Activated B cell treated with CpG ODN at 0.5 μM for 24 hours (primary cell): ENCODE data around the gene ALKBH4. TPM values are rescaled to one million over a fixed set of nuclear protein-coding genes. Genes with fewer than 3 reads are reported as not detected.

Source experiments
- ATAC-seq: fragments of 200-7000 bp; cut with Tn5 transposase; one replicate; pipeline ENCODE4 v1.10.0; 2021; ENCODE audit warnings: low read depth, mild to moderate bottlenecking, moderate library complexity
- CTCF ChIA-PET: fragments of 350-600 bp; sonication (Branson Sonifier 250); formaldehyde crosslinking; loops from one replicate; lab custom pipeline; 2021; ENCODE audit warnings: antibody characterized with exemption; lab: Charles Lee
- POLR2A ChIA-PET: fragments of 350-600 bp; sonication (Branson Sonifier 250); formaldehyde crosslinking; loops from one replicate; lab custom pipeline; 2021; ENCODE audit warnings: antibody characterized with exemption; lab: Charles Lee
- DNase-seq: peaks from one replicate; pipeline ENCODE4 v3.0.0; 2022
- H3K27ac Mint-ChIP-seq: one replicate; pipeline ENCODE4 v1.8.0; 2020; ENCODE audit warnings: mixed read lengths
- H3K27me3 Mint-ChIP-seq: one replicate; pipeline ENCODE4 v1.8.0; 2021; ENCODE audit warnings: mixed read lengths
- H3K36me3 Mint-ChIP-seq: one replicate; pipeline ENCODE4 v1.8.0; 2021; ENCODE audit warnings: low read depth, mixed read lengths
- H3K4me1 Mint-ChIP-seq: one replicate; pipeline ENCODE4 v1.8.0; 2021; ENCODE audit warnings: mixed read lengths
- H3K4me3 Mint-ChIP-seq: one replicate; pipeline ENCODE4 v1.8.0; 2020; ENCODE audit warnings: mild to moderate bottlenecking, mixed read lengths
- H3K9me3 Mint-ChIP-seq: one replicate; pipeline ENCODE4 v1.8.0; 2020; ENCODE audit warnings: mixed read lengths
- CTCF ChIP-seq: fragments of 200-600 bp; IDR thresholded peaks from one replicate; pipeline ENCODE4 v1.8.0; 2022; ENCODE audit warnings: antibody characterized with exemption, mild to moderate bottlenecking
- intact Hi-C: fragments of 100-400 bp; cut with micrococcal nuclease; formaldehyde crosslinking; loops from one replicate; pipeline ENCODE4 v1.15.1; 2024
- total RNA-seq: library from RNA; stranded (reverse); gene quantifications from 2 replicates; pipeline ENCODE4 v1.2.3, GENCODE V29; 2022

The ALKBH4 gene
- total RNA-seq, 1 donor from 2014 or later = 7.8 TPM

- Mint-ChIP-seq H3K4me3 (peak overlapping the region; percentile 29), H3K9me3 (peaks cover 5% of the 10 kb centered on the region), H3K27me3 (no peaks in the 10 kb centered on the region), H3K36me3 (peaks cover 86% of the 10 kb centered on the region), H3K4me1 (peaks cover 53% of the 10 kb centered on the region), H3K27ac (peak overlapping the region; percentile 64)
- ChIA-PET CTCF (interaction anchor here (1.2 to 11.1 kb wide), 4 partner anchors 10 to 40 kb away, joined by 3 to 219 read pairs (median 6); no protein-coding TSS in a partner anchor), POLR2A (interaction anchor here (1.2 to 32.9 kb wide), 6 partner anchors 10 to 47 kb away, joined by 3 to 886 read pairs (median 51); partner anchors contain the start of gene ORAI2)
- DNase-seq (no peak), ATAC-seq (no peak)
- intact Hi-C loops = loop anchor here (1.0 kb wide), 3 partner anchors 8 to 42 kb away; no protein-coding TSS in a partner anchor
- TF ChIP-seq CTCF = no peak
Observed at GRCh38 chr7:102407910-102408309, 56.8 kb downstream of the ALKBH4 start.

Other genes with a start within 250 kb of the ALKBH4 start
- gene SH2B2, start 178.0 kb downstream of the ALKBH4 start, total RNA-seq = 28.2 and 32.1 TPM in 2 replicates
- not detected in 2 replicates for gene SPDYE6, start 108.4 kb downstream of the ALKBH4 start, total RNA-seq
- gene PRKRIP1, start 68.5 kb downstream of the ALKBH4 start, total RNA-seq = 38.8 and 39.7 TPM in 2 replicates
- 167 and 184 TPM in 2 replicates for gene ORAI2, start 31.3 kb downstream of the ALKBH4 start, total RNA-seq
- gene LRWD1, start 121 bp upstream of the ALKBH4 start, total RNA-seq = 20.6 and 28.8 TPM in 2 replicates
- 45.2 and 49.5 TPM in 2 replicates for gene POLR2J, start 14.1 kb upstream of the ALKBH4 start, total RNA-seq
- gene RASA4B, start 52.9 kb upstream of the ALKBH4 start, total RNA-seq = 11.4 and 16.1 TPM in 2 replicates
- gene UPK3BL2, start 78.8 kb upstream of the ALKBH4 start, total RNA-seq = 36.8 and 45.3 TPM in 2 replicates
- 0.29 TPM in 1 of 2 replicates, not detected in the other for gene SPDYE2, start 86.4 kb upstream of the ALKBH4 start, total RNA-seq
- gene POLR2J3, start 107.7 kb upstream of the ALKBH4 start, total RNA-seq = 110 and 123 TPM in 2 replicates
- gene RASA4, start 151.9 kb upstream of the ALKBH4 start, total RNA-seq = 57.6 and 62.3 TPM in 2 replicates
- 47.4 and 58.8 TPM in 2 replicates for gene UPK3BL1, start 177.9 kb upstream of the ALKBH4 start, total RNA-seq
- gene SPDYE2B, start 185.5 kb upstream of the ALKBH4 start, total RNA-seq = not detected in 2 replicates
- gene POLR2J2, start 206.8 kb upstream of the ALKBH4 start, total RNA-seq = 29.2 and 35.2 TPM in 2 replicates